ENCODE results near the gene ITGAL.
"Not testable (repeated sequence)": the region's sequence is repeated elsewhere in the genome, so short reads cannot be mapped to it uniquely, and the experiment has no call there.

The ITGAL gene

GRCh38 chr16:30457743-30458560 is 14.6 kb upstream of the ITGAL start:
- in situ Hi-C loops (cut with HindIII; ENCODE audit: low sequenced_read_pairs), result no loop called here

DNA sequence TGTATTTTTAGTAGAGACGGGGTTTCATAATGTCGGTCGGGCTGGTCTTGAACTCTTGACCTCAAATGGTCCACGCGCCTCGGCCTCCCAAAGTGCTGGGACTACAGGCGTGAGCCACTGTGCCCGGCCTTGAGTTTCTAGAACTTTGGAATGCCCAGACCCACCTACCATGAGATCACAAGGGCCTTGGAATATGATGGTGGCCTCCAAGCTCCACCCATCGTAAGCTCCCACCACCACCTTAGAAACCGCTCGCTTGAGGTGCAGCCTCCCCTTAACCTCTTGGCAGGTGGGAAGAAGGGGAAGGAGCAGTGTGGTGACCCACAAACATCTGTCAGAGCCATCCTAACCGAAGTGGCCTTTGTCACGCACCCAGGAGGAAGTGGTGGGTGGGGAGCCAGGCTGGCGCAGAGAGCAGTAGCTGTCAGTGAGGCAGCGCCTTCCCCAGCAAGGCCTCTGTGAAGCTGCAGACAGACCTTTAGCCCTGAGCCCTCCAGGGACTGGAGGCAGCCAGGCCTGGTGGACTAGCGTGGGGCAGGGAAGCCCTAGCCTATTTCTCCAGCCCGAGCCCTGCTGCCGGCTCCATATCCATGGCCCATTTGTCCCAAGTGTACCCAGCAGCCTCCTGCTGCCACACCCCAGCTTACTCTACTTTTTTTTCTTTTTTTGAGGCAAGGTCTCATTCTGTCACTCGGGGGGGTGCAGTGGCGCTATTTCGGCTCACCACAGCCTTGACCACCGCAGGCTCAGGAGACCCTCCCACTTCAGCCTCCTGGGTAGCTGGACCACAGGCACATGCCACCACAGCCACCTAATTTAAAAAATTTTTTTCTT is 13.8 kb upstream of the ITGAL start:
- in situ Hi-C loops (cut with HindIII; ENCODE audit: low sequenced_read_pairs), result no loop called here

- in situ Hi-C loops (cut with HindIII; ENCODE audit: low sequenced_read_pairs), result no loop called here
These were observed 13.1 kb upstream of the ITGAL start for GRCh38 chr16:30459456-30459855.

DNA sequence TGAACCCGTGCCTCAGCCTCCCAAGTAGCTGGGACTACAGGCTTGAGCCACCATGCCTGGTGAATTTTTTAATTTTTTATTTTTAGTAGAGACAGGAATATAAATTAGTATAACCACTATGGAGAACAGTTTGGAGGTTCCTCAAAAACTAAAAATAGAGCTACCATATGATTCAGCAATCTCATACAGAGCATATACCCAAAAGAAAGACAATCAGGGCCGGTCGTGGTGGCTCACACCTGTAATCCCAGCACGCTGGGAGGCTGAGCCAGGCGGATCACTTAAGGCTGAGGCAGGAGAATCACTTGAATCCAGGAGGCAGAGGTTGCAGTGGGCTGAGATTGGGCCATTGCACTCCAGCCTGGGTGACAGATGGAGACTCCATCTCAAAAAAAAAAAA is 11.1 kb upstream of the ITGAL start:
- in situ Hi-C loops (cut with HindIII; ENCODE audit: low sequenced_read_pairs), result not testable (repeated sequence)

DNA sequence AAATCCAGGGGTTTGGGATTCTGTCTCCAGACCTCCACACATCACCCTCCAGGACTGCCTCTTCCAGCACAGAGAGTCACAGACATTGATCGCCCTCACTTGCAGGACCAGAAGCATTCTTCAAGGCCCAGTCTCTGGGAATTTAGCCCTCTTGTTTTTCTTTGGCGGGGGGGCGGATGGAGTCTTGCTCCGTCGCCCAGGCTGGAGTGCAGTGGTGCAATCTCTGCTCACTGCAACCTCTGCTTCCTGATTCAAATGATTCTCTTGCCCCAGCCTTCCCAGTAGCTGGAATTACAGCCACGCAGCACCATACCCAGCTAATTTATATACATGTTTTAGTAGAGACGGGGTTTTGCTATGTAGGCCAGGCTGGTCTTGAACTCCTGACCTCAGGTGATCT is 8.5 kb upstream of the ITGAL start:
- in situ Hi-C loops (cut with HindIII; ENCODE audit: low sequenced_read_pairs), result no loop called here

DNA sequence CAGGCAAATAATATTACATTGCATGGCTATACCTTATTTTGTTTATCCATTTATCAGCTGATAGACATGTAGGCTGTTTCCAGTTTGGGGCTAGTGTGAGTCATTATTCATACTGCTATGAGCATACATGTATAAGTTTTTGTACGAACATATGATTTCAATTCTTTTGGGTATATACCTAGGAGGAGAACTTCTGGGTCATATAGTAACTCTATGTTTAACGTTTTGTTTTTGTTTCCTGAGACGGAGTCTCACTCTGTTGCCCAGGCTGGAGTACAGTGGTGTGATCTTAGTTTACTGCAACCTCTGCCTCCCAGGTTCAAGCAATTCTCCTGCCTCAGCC is 2.4 kb upstream of the ITGAL start:
- in situ Hi-C loops (cut with HindIII; ENCODE audit: low sequenced_read_pairs), result no loop called here

DNA sequence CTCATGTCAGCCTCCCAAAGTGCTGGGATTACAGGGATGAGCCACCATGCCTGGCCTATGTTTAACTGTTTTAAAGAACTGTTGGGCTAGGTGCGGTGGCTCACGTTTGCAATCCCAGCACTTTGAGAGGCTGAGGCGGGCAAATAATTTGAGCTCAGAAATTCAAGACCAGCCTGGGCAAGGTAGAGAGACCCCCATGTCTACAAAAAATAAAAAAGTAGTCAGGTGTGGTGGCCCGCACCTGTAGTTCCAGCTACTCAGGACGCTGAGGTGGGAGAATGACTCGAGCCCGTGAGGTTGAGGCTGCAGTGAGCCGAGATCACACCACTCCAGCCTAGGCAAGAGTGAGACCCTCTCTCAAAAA is 1.9 kb upstream of the ITGAL start:
- in situ Hi-C loops (cut with HindIII; ENCODE audit: low sequenced_read_pairs), result no loop called here

- in situ Hi-C loops (cut with HindIII; ENCODE audit: low sequenced_read_pairs), result no loop called here
These were observed 910 bp downstream of the ITGAL start for GRCh38 chr16:30473231-30474073.

DNA sequence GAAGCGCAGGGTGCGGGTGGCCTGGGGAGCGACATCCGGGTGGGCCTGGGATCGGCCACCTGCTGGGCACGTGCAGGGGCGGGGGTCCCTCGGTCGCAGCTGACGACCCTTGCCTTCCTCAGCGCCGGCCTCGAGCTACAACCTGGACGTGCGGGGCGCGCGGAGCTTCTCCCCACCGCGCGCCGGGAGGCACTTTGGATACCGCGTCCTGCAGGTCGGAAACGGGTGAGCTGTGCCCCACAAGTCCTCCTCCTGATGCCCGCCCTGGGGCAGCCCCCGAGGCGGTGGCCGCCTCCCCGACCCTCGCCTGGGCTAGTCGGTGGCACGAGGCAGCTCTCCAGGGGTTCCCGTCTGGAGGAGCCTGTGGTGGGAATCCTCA is 1.5 kb downstream of the ITGAL start:
- in situ Hi-C loops (cut with HindIII; ENCODE audit: low sequenced_read_pairs), result no loop called here

GRCh38 chr16:30474684-30475083 is 2.1 kb downstream of the ITGAL start:
- in situ Hi-C loops (cut with HindIII; ENCODE audit: low sequenced_read_pairs), result no loop called here

- in situ Hi-C loops (cut with HindIII; ENCODE audit: low sequenced_read_pairs), result no loop called here
These were observed 4.4 kb downstream of the ITGAL start for GRCh38 chr16:30476991-30477390.

DNA sequence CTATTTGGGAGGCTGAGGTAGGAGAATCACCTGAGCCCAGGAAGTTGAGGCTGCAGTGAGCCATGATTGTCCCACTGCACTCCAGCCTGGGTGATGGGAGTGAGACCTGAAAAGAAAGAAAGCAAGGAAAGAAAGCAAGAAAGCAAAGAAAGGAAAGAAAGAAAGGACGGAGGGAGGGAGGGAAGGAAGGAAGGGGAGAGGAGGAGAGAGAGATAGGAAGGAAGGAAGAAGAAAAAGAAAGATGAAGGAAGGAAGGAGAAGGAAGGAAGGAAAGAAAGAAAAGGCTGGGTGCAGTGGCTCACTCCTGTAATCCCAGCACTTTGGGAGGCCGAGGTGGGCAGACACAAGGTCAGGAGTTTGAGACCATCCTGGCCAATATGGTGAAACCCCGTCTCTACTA is 5.2 kb downstream of the ITGAL start:
- in situ Hi-C loops (cut with HindIII; ENCODE audit: low sequenced_read_pairs), result not testable (repeated sequence)

GRCh38 chr16:30478766-30479478 is 6.4 kb downstream of the ITGAL start:
- in situ Hi-C loops (cut with HindIII; ENCODE audit: low sequenced_read_pairs), result no loop called here

GRCh38 chr16:30481381-30481780 is 8.8 kb downstream of the ITGAL start:
- in situ Hi-C loops (cut with HindIII; ENCODE audit: low sequenced_read_pairs), result no loop called here

- in situ Hi-C loops (cut with HindIII; ENCODE audit: low sequenced_read_pairs), result no loop called here
These were observed 9.8 kb downstream of the ITGAL start for GRCh38 chr16:30482366-30482765.

GRCh38 chr16:30484887-30485286 is 12.3 kb downstream of the ITGAL start:
- in situ Hi-C loops (cut with HindIII; ENCODE audit: low sequenced_read_pairs), result no loop called here

DNA sequence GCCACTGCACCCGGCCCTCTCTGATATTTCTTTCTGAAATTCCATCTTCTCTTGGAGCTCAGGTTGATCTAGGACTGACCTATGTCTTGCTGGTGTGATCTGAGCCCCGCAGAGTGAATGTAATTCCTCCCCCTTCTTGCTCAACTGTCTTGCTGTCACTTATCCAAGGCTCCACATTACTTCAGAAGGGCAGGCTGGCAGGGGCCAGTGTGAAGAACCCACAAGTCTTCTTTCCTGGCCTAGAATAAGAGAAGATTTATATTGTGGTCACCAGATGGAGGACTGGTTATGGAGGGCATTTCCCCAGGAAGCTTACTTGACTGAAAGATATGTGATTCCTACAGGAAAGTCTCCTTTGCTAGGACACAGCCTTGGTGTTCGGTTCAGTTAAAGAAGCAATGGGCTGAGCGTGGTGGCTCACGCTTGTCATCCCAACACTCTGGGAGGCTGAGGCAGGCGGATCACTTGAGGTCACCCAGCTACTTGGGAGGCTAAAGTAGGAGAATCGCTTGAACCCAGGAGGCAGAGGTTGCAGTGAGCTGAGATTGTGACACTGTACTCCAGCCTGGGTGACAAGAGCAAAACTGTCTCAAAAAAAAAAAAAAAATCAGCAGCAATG is 13.4 kb downstream of the ITGAL start:
- in situ Hi-C loops (cut with HindIII; ENCODE audit: low sequenced_read_pairs), result no loop called here

DNA sequence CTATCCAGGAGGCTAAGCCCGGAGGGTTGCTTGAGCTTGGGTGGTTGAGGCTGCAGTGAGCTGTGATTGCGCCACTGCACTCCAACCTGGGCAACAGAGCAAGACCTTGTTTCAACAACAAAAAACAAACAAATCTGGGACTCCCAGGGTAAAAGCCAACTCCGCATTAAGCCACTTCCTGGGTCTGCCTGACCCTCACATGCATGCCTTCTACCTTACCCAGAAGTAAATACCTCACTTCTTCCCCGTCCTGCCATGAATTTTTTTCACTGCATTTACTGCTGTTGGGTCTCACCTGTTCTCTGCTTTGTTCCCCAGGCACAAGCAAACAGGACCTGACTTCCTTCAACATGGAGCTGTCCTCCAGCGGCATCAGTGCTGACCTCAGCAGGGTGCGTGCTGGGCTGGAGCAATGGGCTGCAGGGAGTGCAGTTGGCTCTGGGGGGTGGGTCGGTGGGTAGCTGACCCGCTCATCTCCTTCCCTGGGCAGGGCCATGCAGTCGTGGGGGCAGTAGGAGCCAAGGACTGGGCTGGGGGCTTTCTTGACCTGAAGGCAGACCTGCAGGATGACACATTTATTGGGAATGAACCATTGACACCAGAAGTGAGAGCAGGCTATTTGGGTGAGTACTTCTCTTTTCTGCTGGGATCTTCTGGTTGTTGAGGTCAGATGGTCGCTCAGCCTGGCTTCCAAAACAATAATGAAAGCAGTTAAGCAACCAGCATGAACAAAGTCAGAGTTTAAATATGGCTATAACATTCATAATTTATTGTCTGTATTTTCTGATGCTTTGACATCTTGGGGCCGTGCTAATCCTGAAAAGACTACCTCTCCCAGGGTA is 16.4 kb downstream of the ITGAL start:
- in situ Hi-C loops (cut with HindIII; ENCODE audit: low sequenced_read_pairs), result no loop called here

GRCh38 chr16:30490210-30490609 is 17.7 kb downstream of the ITGAL start:
- in situ Hi-C loops (cut with HindIII; ENCODE audit: low sequenced_read_pairs), result no loop called here

DNA sequence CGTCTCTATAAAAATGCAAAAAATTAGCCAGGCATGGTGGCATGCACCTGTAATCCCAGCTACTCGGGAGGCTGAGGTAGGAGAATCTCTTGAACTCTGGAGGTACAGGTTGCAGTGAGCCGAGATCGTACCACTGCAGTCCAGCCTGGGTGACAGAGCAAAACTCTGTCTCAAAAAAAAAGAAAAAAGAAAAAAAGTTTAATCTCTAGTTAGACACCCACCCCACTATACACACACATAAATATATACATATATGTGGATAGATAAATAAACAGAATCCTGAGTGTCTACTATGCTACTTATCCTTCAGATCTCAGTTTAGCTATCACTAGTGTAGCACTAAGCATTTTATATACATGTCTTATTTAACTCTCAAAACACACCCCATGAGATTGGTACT is 18.7 kb downstream of the ITGAL start:
- in situ Hi-C loops (cut with HindIII; ENCODE audit: low sequenced_read_pairs), result no loop called here

Measured in DLD1 (cell line).